Motor neuron (in vitro differentiated cells): ENCODE results near the gene FXYD7. TPM values are rescaled to one million over a fixed set of nuclear protein-coding genes. Genes with fewer than 3 reads are reported as not detected.
"Not testable (repeated sequence)": the region's sequence is repeated elsewhere in the genome, so short reads cannot be mapped to it uniquely, and the experiment has no call there.

Experiments
- ATAC-seq, 8 experiments: fragments of 200-7000 bp; cut with Tn5 transposase; replicated peaks in 6 of 8; 2 replicates each; pipeline ENCODE4 v1.8.0; 2021; ENCODE audit warnings: mild to moderate bottlenecking in 8 of 8, moderate library complexity in 8 of 8
- H3K27ac ChIP-seq, 2 donors: fragments of 250-450 bp; sonication (Bioruptor Pico); 2 replicates each; pipeline ENCODE4 v1.9.0; 2021; ENCODE audit warnings: antibody characterized with exemption in 2 of 2, mild to moderate bottlenecking in 2 of 2, moderate library complexity in 1 of 2
- H3K4me1 ChIP-seq, 2 donors: fragments of 250-450 bp; sonication (Bioruptor Pico); replicated peaks in 1 of 2; 2 replicates each; pipeline ENCODE4 v1.6.1; 2021; ENCODE audit warnings: antibody characterized with exemption in 2 of 2, mild to moderate bottlenecking in 2 of 2, moderate library complexity in 1 of 2
- H3K4me3 ChIP-seq, 5 donors: fragments of 250-450 bp; sonication (Bioruptor Pico); 2 replicates each; pipeline ENCODE4 v1.9.0; 2021; ENCODE audit warnings: antibody characterized with exemption in 5 of 5, mild to moderate bottlenecking in 5 of 5, moderate library complexity in 4 of 5
- WGBS, 10 experiments: fragments of 450-650 bp; shearing (Covaris generic); methylation state at CpG; one replicate each; pipeline ENCODE4 v1.0.0; 2022; 5-methylcytosine and 5-hydroxymethylcytosine counted together
- in situ Hi-C, 9 experiments: fragments of 400-800 bp; cut with MboI; loops; one replicate each; pipeline ENCODE4 v1.15.0; 2021; ENCODE audit warnings: low sequenced_read_pairs in 9 of 9, low pct_unique_long_range_greater_than_20kb in 2 of 9; ENCODE audit not compliant: unreplicated experiment in 9 of 9
- total RNA-seq, 8 experiments: library from RNA; unstranded; fragments of 300-600 nt; gene quantifications; 2 replicates each; pipeline versions ENCODE4 v1.2.3 to v1.2.4, GENCODE V29; 2022

Gene FXYD7
- total RNA-seq, 8 experiments from 2014 or later = 1.1 to 27.8 (median 14.5) TPM; not detected in 2

DNA sequence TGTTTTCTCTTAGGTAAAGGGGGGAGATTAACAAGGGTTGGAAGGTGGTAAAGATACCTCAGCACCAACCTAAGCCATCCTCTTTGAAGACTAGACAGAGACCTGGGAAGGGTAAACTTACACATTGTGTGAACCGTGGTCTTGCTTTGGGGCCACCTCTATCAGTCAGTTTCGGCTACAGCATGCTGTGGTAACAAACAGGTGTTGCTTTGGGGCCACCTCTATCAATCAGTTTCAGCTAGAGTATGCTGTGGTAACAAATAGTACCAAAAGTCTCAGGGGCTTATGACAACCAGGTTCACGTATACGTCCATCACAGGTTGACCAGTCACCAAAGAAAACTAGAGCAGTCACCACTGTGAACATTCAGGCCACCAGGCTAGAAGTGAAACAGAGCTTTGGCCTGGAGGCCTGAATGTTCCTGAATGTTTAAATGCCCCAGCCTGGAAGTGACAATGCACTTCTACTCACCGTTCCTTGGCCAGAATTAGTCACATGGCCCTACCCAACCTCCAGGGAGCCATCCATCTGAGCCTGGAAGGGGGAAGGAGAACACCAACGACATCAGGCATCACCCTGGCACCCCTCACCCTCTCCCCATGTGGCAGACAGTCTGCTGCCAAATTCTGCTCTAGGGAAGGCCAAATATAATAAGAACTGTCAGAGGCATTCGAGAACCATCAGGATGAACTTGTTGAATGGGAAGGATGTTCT lies 3.8 kb downstream of the FXYD7 start:
- Histone ChIP-seq H3K4me1 (peaks cover 13 to 16% of the 10 kb centered on the region in 2 donors), H3K4me3 (no peak overlapping the region), H3K27ac (no peak overlapping the region)
- ATAC-seq = peak in 1 of 8 experiments; percentile 55
- 54 to 100% (median 86%) methylated on average over 1 to 5 of the region's 7 CpGs; no CpG with 5 or more reads in 2 of the 10 experiments for WGBS, 10 experiments
- in situ Hi-C loops = no loop called here

DNA sequence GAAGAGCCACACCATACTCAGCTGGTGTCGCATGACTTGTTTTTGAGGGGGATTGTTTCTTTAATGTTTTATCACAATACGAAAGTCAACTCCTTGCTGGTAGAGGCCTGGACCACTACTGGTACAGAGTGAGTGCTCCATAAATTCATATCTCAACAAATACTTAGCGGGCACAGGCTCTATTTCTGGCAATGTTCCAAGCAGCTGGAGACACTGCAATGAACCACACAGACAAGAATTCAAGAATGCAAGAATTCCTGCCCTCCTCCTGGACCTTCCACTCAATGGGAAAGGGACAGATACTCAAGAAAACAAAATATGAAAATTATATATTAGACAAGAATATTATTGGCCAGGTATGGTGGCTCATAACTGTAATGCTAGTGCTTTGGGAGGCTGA lies 6.4 kb downstream of the FXYD7 start:
- in situ Hi-C loops = no loop called here
- ATAC-seq = no peak
- H3K4me3 ChIP-seq = no peak overlapping the region
- 29 to 100% (median 73%) methylated on average over 1 to 3 of the region's 3 CpGs; no CpG with 5 or more reads in 4 of the 10 experiments for WGBS, 10 experiments
- peaks cover 22 to 24% of the 10 kb centered on the region in 2 donors for H3K4me1 ChIP-seq
- no peak overlapping the region for H3K27ac ChIP-seq

- WGBS, 10 experiments = 33 to 100% (median 90%) methylated on average over 1 to 2 of the region's 2 CpGs; no CpG with 5 or more reads in 2 of the 10 experiments
- no peak overlapping the region for H3K27ac ChIP-seq
- ATAC-seq = no peak
- H3K4me3 ChIP-seq = no peak overlapping the region
- peaks cover 21 to 23% of the 10 kb centered on the region in 2 donors for H3K4me1 ChIP-seq
- in situ Hi-C loops = loop anchor here in 1 of 9 experiments (25.0 kb wide), 1 partner anchor 112 kb away; the partner anchor contains the start of gene USF2
Measured at GRCh38 chr19:35150445-35150844, 7.4 kb downstream of the FXYD7 start.

- Histone ChIP-seq H3K4me1 (peaks cover 21 to 23% of the 10 kb centered on the region in 2 donors), H3K27ac (no peak overlapping the region), H3K4me3 (no peak overlapping the region)
- in situ Hi-C loops = loop anchor here in 1 of 9 experiments (25.0 kb wide), 1 partner anchor 111 kb away; the partner anchor contains the start of gene USF2
- 90 to 97% (median 95%) methylated on average over 2 to 8 of the region's 20 CpGs; no CpG with 5 or more reads in 6 of the 10 experiments for WGBS, 10 experiments
- no peak for ATAC-seq
Measured at GRCh38 chr19:35151273-35152065, 8.4 kb downstream of the FXYD7 start.

- not testable (repeated sequence) for ATAC-seq, H3K4me3 ChIP-seq, H3K27ac ChIP-seq
- H3K4me1 ChIP-seq = peaks cover 21 to 23% of the 10 kb centered on the region in 2 donors
- WGBS, 10 experiments = 50 to 100% (median 81%) methylated on average over 1 to 9 of the region's 10 CpGs; no CpG with 5 or more reads in 3 of the 10 experiments
- in situ Hi-C loops = loop anchor here in 1 of 9 experiments (25.0 kb wide), 1 partner anchor 109 kb away; the partner anchor contains the start of gene USF2
Measured at GRCh38 chr19:35153129-35153522, 10.1 kb downstream of the FXYD7 start.

GRCh38 chr19:35153701-35154524 lies 10.9 kb downstream of the FXYD7 start:
- H3K27ac ChIP-seq = no peak overlapping the region
- H3K4me3 ChIP-seq = peak overlapping the region in 4 of 5 donors; percentile 26 to 43 (median 30)
- in situ Hi-C loops = loop anchor here in 1 of 9 experiments (25.0 kb wide), 1 partner anchor 108 kb away; the partner anchor contains the start of gene USF2
- H3K4me1 ChIP-seq = peaks cover 21 to 23% of the 10 kb centered on the region in 2 donors
- WGBS, 10 experiments = 11 to 34% methylated on average over 2 to 5 of the region's 36 CpGs; no CpG with 5 or more reads in 8 of the 10 experiments
- peak; percentile 15 to 60 (median 36) for ATAC-seq

DNA sequence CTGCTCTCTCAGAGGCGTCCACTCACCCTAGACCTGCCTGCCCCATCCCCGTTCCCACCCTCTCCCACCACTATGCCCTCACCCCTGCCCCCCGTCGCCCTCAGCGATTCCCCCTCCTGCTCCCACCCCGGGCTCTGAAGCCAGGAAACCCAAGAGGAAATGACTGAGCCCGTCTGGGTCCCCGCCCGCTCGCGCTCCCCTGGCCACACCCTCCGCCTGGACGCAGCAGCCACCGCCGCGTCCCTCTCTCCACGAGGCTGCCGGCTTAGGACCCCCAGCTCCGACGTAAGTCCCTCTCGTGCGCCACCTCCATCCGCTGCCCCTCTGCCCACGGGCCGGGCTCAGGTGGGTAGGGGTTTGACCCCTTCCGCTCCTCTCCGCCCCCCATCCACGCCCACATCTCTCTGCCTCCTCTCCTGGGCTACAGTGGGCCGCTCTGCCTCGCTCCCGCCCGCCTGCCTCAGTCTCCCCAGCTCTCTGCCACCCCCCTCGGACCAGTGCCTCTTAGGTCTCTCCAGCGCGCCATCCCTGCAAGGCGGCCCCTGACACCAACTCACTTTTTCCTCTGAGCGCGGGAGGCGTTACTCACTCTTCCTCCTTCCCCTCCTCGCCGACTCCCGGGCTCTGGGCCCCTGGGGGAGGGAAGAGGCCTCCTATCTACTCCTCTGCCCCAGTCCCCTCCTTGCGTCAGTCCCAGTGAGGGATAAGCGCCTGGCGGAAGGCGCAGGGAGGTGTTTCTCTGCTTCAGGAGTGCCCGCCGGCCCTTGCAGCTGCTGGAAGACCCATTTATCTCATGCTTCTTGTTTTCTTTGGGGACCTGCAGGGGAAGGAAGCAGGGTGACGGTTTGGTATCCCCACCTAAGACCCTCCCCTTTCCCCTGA lies 11.7 kb downstream of the FXYD7 start, which contains the start of gene FXYD5:
TSS of gene FXYD5 (plus strand) at position 211 of the 882 bp plus-strand sequence. CDS start 816 bp downstream, outside the sequence.
- Histone ChIP-seq H3K4me1 (peaks cover 21 to 23% of the 10 kb centered on the region in 2 donors), H3K4me3 (peak within 1 kb of the TSS; percentile 9 to 43 (median 29)), H3K27ac (peak within 1 kb of the TSS in 1 of 2 donors; percentile 0)
- in situ Hi-C loops = loop anchor here in 1 of 9 experiments (25.0 kb wide), 1 partner anchor 108 kb away; the partner anchor contains the start of gene USF2
- ATAC-seq = peak; percentile 69 to 88 (median 82)
- 20% methylated on average over 1 of the region's 49 CpGs; no CpG with 5 or more reads in 9 of the 10 experiments for WGBS, 10 experiments

DNA sequence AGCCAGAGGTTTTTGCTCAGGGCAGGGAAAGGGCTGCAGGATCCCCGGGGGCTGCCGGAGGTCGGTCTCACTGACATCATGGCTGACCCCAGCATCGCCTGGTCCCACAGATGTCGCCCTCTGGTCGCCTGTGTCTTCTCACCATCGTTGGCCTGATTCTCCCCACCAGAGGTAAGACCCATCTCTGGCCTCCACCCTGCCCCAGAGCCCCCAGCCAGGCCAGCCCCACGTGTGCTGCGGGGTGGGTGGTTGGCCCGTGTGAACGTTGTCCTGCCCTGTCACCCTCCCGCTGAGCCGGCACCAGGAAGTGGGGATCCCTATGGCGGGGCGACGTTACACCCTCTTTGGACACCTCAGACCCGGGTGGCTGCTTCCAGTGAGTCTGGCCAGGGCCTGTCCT lies 12.4 kb downstream of the FXYD7 start:
- in situ Hi-C loops = loop anchor here in 1 of 9 experiments (25.0 kb wide), 1 partner anchor 107 kb away; the partner anchor contains the start of gene USF2
- H3K27ac ChIP-seq = peak overlapping the region in 1 of 2 donors; percentile 0
- no CpG with 5 or more reads among the region's 17 CpGs for WGBS, 10 experiments
- H3K4me1 ChIP-seq = peaks cover 21 to 23% of the 10 kb centered on the region in 2 donors
- peak in 4 of 8 experiments; percentile 1 to 11 (median 2) for ATAC-seq
- peak overlapping the region in 3 of 5 donors; percentile 29 to 43 (median 31) for H3K4me3 ChIP-seq

DNA sequence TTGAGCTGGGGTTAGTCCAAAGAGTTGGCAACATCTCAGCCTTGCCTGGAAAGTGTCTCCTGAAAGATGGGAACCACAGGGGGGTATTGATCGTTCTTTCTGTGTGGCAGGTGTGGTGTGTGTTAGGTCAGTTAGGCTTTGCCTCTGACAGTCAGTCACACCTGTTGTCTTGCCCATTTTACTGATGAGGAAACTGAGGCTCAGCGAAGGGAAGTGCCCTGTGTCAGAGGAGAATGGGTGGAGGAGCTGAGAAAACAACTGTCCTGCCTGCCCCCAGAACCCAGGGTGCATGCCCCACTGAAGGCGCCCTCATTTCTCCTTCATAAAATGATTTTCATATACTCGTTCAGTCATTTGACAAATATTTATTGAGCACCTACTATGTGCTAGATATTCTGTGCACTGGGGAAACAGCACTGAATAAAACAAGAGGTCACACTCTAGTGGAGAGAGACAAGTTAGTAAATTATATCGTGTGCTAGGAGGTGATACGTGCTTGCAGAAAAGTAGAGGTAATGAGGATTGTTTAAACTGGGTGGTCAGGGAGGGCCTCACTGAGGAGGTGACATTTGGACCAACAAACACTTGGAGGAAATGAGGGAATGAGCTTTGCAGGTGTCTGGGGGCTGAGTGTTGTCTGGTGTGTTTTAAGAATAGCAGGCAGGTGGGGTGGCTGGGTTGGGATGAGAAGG lies 13.1 kb downstream of the FXYD7 start:
- 0 to 100% (median 94%) methylated on average over 1 to 4 of the region's 6 CpGs; no CpG with 5 or more reads in 2 of the 10 experiments for WGBS, 10 experiments
- in situ Hi-C loops = loop anchor here in 1 of 9 experiments (25.0 kb wide), 1 partner anchor 106 kb away; the partner anchor contains the start of gene USF2

DNA sequence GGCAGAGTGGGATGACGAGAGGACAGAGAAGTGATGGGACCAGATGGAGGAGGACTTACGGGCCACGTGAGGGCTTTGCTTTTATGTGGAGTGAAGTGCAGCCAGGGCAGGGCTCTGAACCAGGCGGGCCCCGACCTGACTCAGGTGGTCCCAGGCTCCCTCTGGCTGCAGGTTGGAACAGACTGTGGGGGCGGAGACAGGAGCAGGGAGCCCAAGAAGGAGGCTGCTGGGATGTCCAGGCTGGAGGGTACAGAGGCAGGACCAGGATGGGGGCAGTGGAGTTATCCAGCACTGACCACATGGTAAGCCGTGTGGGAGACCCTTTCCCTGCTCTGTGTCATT lies 13.6 kb downstream of the FXYD7 start:
- ATAC-seq = no peak
- H3K4me3 ChIP-seq = no peak overlapping the region
- no peak overlapping the region for H3K27ac ChIP-seq
- WGBS, 10 experiments = 63 to 100% (median 80%) methylated on average over 1 to 4 of the region's 7 CpGs; no CpG with 5 or more reads in 5 of the 10 experiments
- in situ Hi-C loops = loop anchor here in 1 of 9 experiments (25.0 kb wide), 1 partner anchor 106 kb away; the partner anchor contains the start of gene USF2
- peaks cover 21 to 23% of the 10 kb centered on the region in 2 donors for H3K4me1 ChIP-seq

More for the DNA sequence above, 13.1 kb downstream of the FXYD7 start:
- Histone ChIP-seq H3K4me1 (peaks cover 21 to 23% of the 10 kb centered on the region in 2 donors), H3K27ac (no peak overlapping the region), H3K4me3 (no peak overlapping the region)
- no peak for ATAC-seq
